HepG2 (cell line): ENCODE data around the gene PPP2R2C. TPM values are rescaled to one million over a fixed set of nuclear protein-coding genes. Genes with fewer than 3 reads are reported as not detected.
A peak's percentile ranks its signal among the peaks of the same experiment; 100 is the strongest.

ENCODE experiments used
- ATAD3A ChIP-seq: sonication (generic); formaldehyde crosslinking; IDR thresholded peaks from 2 replicates; pipeline ENCODE4 v1.4.0; 2020; ENCODE audit warnings: missing genetic modification reagents
- CBX5 ChIP-seq: sonication (generic); formaldehyde crosslinking; IDR thresholded peaks from 2 replicates; pipeline ENCODE4 v1.4.0; 2020; ENCODE audit warnings: missing genetic modification reagents, borderline replicate concordance
- CEBPZ ChIP-seq: IDR thresholded peaks from 2 replicates; pipeline ENCODE4 v1.6.1; 2012; ENCODE audit warnings: low read length, improper control_type of control experiment
- FIP1L1 ChIP-seq: fragments of 200-400 bp; formaldehyde crosslinking; IDR thresholded peaks from 2 replicates; pipeline ENCODE4 v1.6.1; 2018; ENCODE audit warnings: low read depth, mild to moderate bottlenecking, low read length, moderate library complexity, borderline replicate concordance; ENCODE audit not compliant: insufficient read depth
- FOXP4 ChIP-seq: sonication (generic); formaldehyde crosslinking; IDR thresholded peaks from 2 replicates; pipeline ENCODE4 v1.4.0; 2020; ENCODE audit warnings: missing genetic modification reagents
- HMGA1 ChIP-seq: sonication (generic); formaldehyde crosslinking; conservative IDR thresholded peaks from 2 replicates; pipeline ENCODE4 v1.4.0; 2020; ENCODE audit warnings: missing genetic modification reagents
- HNF1A ChIP-seq, 2 experiments: sonication (generic) in 1 of 2; formaldehyde crosslinking in 1 of 2; IDR thresholded peaks; 2 replicates each; pipeline versions ENCODE4 v1.4.0 to v1.6.1; 2016 to 2020; ENCODE audit warnings: borderline replicate concordance in 1 of 2, low read depth in 1 of 2, mild to moderate bottlenecking in 1 of 2, missing genetic modification reagents in 1 of 2
- MIER3 ChIP-seq: IDR thresholded peaks from 2 replicates; pipeline ENCODE4 v1.6.1; 2016; ENCODE audit warnings: missing compliant biosample characterization, borderline replicate concordance
- MYPOP ChIP-seq: sonication (generic); formaldehyde crosslinking; IDR thresholded peaks from 2 replicates; pipeline ENCODE4 v1.8.1; 2023; ENCODE audit warnings: mild to moderate bottlenecking, moderate library complexity, missing genetic modification reagents
- SOX6 ChIP-seq, 2 experiments: fragments of 450-650 bp in 1 of 2; sonication (generic) in 1 of 2; formaldehyde crosslinking in 1 of 2; IDR thresholded peaks; 2 replicates each; pipeline versions ENCODE4 v1.4.0 to v1.6.1; 2017 to 2020; ENCODE audit warnings: antibody characterized with exemption in 1 of 2, mild to moderate bottlenecking in 1 of 2, missing genetic modification reagents in 1 of 2
- SP5 ChIP-seq: IDR thresholded peaks from 2 replicates; pipeline ENCODE4 v1.6.1; 2016; ENCODE audit warnings: low read depth, borderline replicate concordance
- ZFP1 ChIP-seq: IDR thresholded peaks from 2 replicates; pipeline ENCODE4 v1.6.1; 2016
- ZNF30 ChIP-seq: sonication (generic); formaldehyde crosslinking; IDR thresholded peaks from 2 replicates; pipeline ENCODE4 v1.5.0; 2020; ENCODE audit warnings: mild to moderate bottlenecking, missing genetic modification reagents
- ZNF629 ChIP-seq: sonication (generic); formaldehyde crosslinking; conservative IDR thresholded peaks from 2 replicates; pipeline ENCODE4 v1.5.0; 2020; ENCODE audit warnings: missing genetic modification reagents
- ZNF782 ChIP-seq: sonication (generic); formaldehyde crosslinking; IDR thresholded peaks from 2 replicates; pipeline ENCODE4 v1.4.0; 2020; ENCODE audit warnings: missing genetic modification reagents, mild to moderate bottlenecking, borderline replicate concordance
- ZNF83 ChIP-seq: sonication (generic); formaldehyde crosslinking; IDR thresholded peaks from 2 replicates; pipeline ENCODE4 v1.4.0; 2020; ENCODE audit warnings: missing genetic modification reagents, mild to moderate bottlenecking, borderline replicate concordance
- polyA plus RNA-seq, 8 experiments: library from polyadenylated mRNA; depleted of rRNA in 3 of 8; stranded (reverse) in 7 of 8; unstranded in 1 of 8; fragments of >200 nt; fragmentation: Illumina TruSeq in 4 of 8; extraction: Trizol in 4 of 8; gene quantifications; 2 replicates each; pipeline versions ENCODE4 v1.2.1 to v1.2.3, GENCODE V29; 2011 to 2016; ENCODE audit warnings: low read depth in 4 of 8, missing spikeins in 1 of 8, mixed read lengths in 1 of 8; ENCODE audit not compliant: insufficient read depth in 1 of 8
- total RNA-seq, 5 experiments: library from RNA; depleted of rRNA; stranded (reverse); fragments of >200 nt; fragmentation: Illumina TruSeq; extraction: Trizol; gene quantifications; 2 replicates each; pipeline ENCODE4 v1.2.3, GENCODE V29; 2016; ENCODE audit warnings: low read depth in 1 of 5

Gene PPP2R2C
- total and polyA plus RNA-seq, 2 of the 13 experiments (the other 11 are each of a cell fraction or from before 2014, with no cell fraction given) = 0.60 to 8.6 TPM

DNA sequence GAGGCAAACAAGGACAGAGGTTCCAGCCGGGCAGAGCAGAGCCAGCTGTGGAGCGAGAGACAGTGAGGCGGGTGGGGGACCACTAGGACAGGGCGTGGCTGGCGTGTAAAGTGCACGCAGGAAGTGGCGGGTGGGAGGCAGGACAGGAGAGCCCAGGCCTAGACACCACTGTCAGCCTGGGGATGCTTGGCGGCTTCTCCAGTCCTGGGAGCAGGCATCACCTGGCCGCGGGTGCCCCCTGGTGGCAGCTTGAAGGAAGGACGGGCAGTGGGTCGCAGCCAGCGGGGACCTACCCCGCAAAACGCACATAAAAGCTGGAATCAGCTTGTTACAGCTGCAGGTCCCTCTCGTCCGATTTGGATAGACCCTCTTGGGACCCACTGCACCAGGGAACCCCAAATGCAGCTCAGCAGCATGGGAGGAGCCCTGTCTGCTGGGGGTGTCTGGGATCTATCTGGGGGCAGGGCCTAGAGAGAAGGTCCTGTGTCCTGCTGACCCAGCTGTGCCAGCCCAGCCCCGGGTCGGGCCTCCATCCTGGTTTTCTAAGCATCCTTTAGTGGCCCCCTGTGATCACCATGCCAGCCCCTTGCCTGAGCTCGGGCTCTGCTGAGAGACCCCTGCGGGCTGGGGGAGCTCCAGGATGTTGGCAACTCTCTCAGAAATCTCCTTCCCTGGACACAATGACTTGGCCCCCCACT, 145.0 kb downstream of the PPP2R2C start (continued):
- TF ChIP-seq HNF1A (IDR thresholded peaks at IDR 0.05; ENCODE audit: low read depth) (no peak), HNF1A (CRISPR knock-in tag; IDR thresholded peaks at IDR 0.05; ENCODE audit: borderline replicate concordance) (peak; percentile 26; the same call in 1 of the 2 replicates), SP5 (CRISPR knock-in tag) (no peak), ZNF629 (no peak), FIP1L1 (no peak), CBX5 (CRISPR knock-in tag) (0 out of 2 replicates have a peak, but pooled peaks have one; percentile 61), MYPOP (CRISPR knock-in tag) (no peak), CEBPZ (no peak), ATAD3A (CRISPR knock-in tag) (no peak), ZNF30 (CRISPR knock-in tag) (no peak), ZFP1 (CRISPR knock-in tag) (no peak), MIER3 (CRISPR knock-in tag) (no peak), HMGA1 (CRISPR knock-in tag) (no peak), FOXP4 (no peak), SOX6 (IDR thresholded peaks at IDR 0.05) (no peak), SOX6 (CRISPR knock-in tag; IDR thresholded peaks at IDR 0.05) (peak; percentile 48), ZNF782 (CRISPR knock-in tag) (no peak; the same call in 1 of the 2 replicates), ZNF83 (CRISPR knock-in tag) (no peak)
